ENCODE results near the gene DYTN. TPM values are rescaled to one million over a fixed set of nuclear protein-coding genes. Genes with fewer than 3 reads are reported as not detected.

DYTN gene
- not detected for polyA plus RNA-seq (2012; ENCODE audit: insufficient read length, low read depth)

GRCh38 chr2:206718296-206718695, at the start of gene DYTN:
Gene DYTN (minus strand): TSS chr2:206718396. CDS start chr2:206718279, 117 bp downstream.
- no peak for TF ChIP-seq FOXP2 (optimal IDR thresholded peaks at IDR 0.05; ENCODE audit: borderline replicate concordance, extremely low read depth, extremely low read length, insufficient read depth)
- no peak for TF ChIP-seq TAF1 (IDR thresholded peaks at IDR 0.05; ENCODE audit: borderline replicate concordance, insufficient read depth, low read length)
- TF ChIP-seq POLR2AphosphoS5 (IDR thresholded peaks at IDR 0.05; ENCODE audit: low read depth, low read length), result no peak
- TF ChIP-seq REST (IDR thresholded peaks at IDR 0.05; ENCODE audit: insufficient read depth in 1 of 2, low read depth in 2 of 2, low read length in 2 of 2), result no peak
- TF ChIP-seq SIN3A (IDR thresholded peaks at IDR 0.05; ENCODE audit: borderline replicate concordance, insufficient read depth, low read length), result no peak

- TF ChIP-seq TAF1 (IDR thresholded peaks at IDR 0.05; ENCODE audit: borderline replicate concordance, insufficient read depth, low read length) (no peak), FOXP2 (optimal IDR thresholded peaks at IDR 0.05; ENCODE audit: borderline replicate concordance, extremely low read depth, extremely low read length, insufficient read depth) (no peak), POLR2AphosphoS5 (IDR thresholded peaks at IDR 0.05; ENCODE audit: low read depth, low read length) (no peak), REST (IDR thresholded peaks at IDR 0.05; ENCODE audit: insufficient read depth in 1 of 2, low read depth in 2 of 2, low read length in 2 of 2) (no peak), SIN3A (IDR thresholded peaks at IDR 0.05; ENCODE audit: borderline replicate concordance, insufficient read depth, low read length) (no peak)
Measured at GRCh38 chr2:206766057-206766930, 48.1 kb upstream of the DYTN start.

- TF ChIP-seq TAF1 (IDR thresholded peaks at IDR 0.05; ENCODE audit: borderline replicate concordance, insufficient read depth, low read length) (peak; percentile 89; the same call in 1 of the 2 replicates), SIN3A (IDR thresholded peaks at IDR 0.05; ENCODE audit: borderline replicate concordance, insufficient read depth, low read length) (peak; percentile 73; the same call in 1 of the 2 replicates), REST (IDR thresholded peaks at IDR 0.05; ENCODE audit: insufficient read depth in 1 of 2, low read depth in 2 of 2, low read length in 2 of 2) (peak in 1 of 2 experiments; percentile 36; a peak in 1 of 4 replicates), FOXP2 (optimal IDR thresholded peaks at IDR 0.05; ENCODE audit: borderline replicate concordance, extremely low read depth, extremely low read length, insufficient read depth) (no peak), POLR2AphosphoS5 (IDR thresholded peaks at IDR 0.05; ENCODE audit: low read depth, low read length) (peak; percentile 81)
Measured at GRCh38 chr2:206765242-206766056, 47.3 kb upstream of the DYTN start, which contains the start of the genes FASTKD2 and MDH1B. Gene FASTKD2 (plus strand): TSS chr2:206765606. CDS start chr2:206766694, 1,088 bp downstream. Gene MDH1B (minus strand): TSS chr2:206765328. CDS start chr2:206765271, 57 bp downstream.

GRCh38 chr2:206764673-206765241, 46.6 kb upstream of the DYTN start:
- TF ChIP-seq SIN3A (IDR thresholded peaks at IDR 0.05; ENCODE audit: borderline replicate concordance, insufficient read depth, low read length) (no peak), POLR2AphosphoS5 (IDR thresholded peaks at IDR 0.05; ENCODE audit: low read depth, low read length) (no peak), FOXP2 (optimal IDR thresholded peaks at IDR 0.05; ENCODE audit: borderline replicate concordance, extremely low read depth, extremely low read length, insufficient read depth) (no peak), REST (IDR thresholded peaks at IDR 0.05; ENCODE audit: insufficient read depth in 1 of 2, low read depth in 2 of 2, low read length in 2 of 2) (no peak)

Measured in PFSK-1 (cell line).